ENCODE results near the gene DLG5. TPM values are rescaled to one million over a fixed set of nuclear protein-coding genes. Genes with fewer than 3 reads are reported as not detected.

DLG5 gene
- total and polyA plus RNA-seq, 9 of the 15 experiments (the other 6 are each of a cell fraction or from before 2014, with no cell fraction given) = 1.4 to 26.8 (median 11.2) TPM

DNA sequence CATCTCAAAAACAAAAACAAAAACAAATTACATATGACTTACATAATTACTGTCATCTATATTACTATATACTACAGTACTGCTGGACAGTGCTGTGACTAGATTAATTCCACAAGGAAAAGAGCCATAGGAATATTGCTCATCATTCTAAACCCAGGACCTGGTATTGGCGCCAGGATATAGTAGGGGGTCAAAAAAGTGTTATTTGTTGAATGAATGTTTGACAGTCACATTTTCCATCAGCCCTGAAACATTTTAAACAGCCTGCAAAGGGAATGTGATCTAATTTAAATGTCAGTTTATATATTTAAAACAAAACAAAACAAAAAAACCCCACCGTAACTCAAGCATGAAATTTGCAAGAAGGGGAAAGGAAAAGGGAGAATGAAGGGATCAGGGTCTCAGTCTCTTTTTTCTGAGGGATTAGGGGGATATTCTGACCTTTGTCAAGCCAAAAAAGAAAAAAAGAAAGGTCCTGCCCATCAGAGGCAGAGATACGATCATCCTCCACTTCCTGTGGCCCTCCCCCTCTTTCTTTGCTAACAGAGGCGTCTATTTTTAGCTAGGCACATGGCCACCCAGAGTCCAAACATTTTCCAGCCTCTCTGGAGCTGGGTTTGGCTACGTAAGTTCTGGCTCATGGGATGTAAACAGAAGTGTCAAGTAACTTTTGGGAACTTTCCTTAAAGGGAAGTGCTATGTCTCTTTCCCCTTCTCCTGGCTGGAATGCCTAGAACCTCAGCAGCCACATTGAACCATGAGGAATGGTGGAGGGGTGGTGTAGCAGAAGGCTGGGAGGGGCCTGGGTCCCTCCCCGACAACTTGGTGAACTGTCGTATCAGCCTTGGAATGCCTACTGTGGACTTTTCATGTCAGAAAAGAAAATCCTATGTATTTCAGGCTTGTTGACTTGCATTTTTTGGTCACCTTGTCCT, 44.6 kb upstream of the DLG5 start (continued):
- TF ChIP-seq ZSCAN29 (IDR thresholded peaks at IDR 0.05) (no peak), EZH2 (IDR thresholded peaks at IDR 0.05; ENCODE audit: borderline replicate concordance, low read depth, low read length) (no peak), TRIM24 (IDR thresholded peaks at IDR 0.05) (peak in 1 of 2 experiments; percentile 83), STAT5B (CRISPR knock-in tag; IDR thresholded peaks at IDR 0.05) (no peak), CBX1 (IDR thresholded peaks at IDR 0.05; ENCODE audit: low read depth) (no peak), RBM14 (IDR thresholded peaks at IDR 0.05; ENCODE audit: borderline replicate concordance, insufficient read depth, low read depth, low read length) (no peak), ZNF707 (CRISPR knock-in tag; conservative IDR thresholded peaks at IDR 0.05) (no peak), BRD4 (IDR thresholded peaks at IDR 0.05) (no peak), CHD4 (IDR thresholded peaks at IDR 0.05; ENCODE audit: insufficient read depth, insufficient replicate concordance, low read depth, low read length, poor library complexity, severe bottlenecking) (no peak), GABPB1 (CRISPR knock-in tag; IDR thresholded peaks at IDR 0.05) (0 out of 2 replicates have a peak, but pooled peaks have one; percentile 19), SNIP1 (IDR thresholded peaks at IDR 0.05; ENCODE audit: low read depth) (no peak), TFAM (CRISPR knock-in tag; conservative IDR thresholded peaks at IDR 0.05) (no peak), THRB (CRISPR knock-in tag; conservative IDR thresholded peaks at IDR 0.05) (no peak)
- TF ChIP-seq, protein P1, sequence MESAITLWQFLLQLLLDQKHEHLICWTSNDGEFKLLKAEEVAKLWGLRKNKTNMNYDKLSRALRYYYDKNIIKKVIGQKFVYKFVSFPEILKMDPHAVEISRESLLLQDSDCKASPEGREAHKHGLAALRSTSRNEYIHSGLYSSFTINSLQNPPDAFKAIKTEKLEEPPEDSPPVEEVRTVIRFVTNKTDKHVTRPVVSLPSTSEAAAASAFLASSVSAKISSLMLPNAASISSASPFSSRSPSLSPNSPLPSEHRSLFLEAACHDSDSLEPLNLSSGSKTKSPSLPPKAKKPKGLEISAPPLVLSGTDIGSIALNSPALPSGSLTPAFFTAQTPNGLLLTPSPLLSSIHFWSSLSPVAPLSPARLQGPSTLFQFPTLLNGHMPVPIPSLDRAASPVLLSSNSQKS (CRISPR knock-in tag; IDR thresholded peaks at IDR 0.05) = no peak
- TF ChIP-seq, protein P2, sequence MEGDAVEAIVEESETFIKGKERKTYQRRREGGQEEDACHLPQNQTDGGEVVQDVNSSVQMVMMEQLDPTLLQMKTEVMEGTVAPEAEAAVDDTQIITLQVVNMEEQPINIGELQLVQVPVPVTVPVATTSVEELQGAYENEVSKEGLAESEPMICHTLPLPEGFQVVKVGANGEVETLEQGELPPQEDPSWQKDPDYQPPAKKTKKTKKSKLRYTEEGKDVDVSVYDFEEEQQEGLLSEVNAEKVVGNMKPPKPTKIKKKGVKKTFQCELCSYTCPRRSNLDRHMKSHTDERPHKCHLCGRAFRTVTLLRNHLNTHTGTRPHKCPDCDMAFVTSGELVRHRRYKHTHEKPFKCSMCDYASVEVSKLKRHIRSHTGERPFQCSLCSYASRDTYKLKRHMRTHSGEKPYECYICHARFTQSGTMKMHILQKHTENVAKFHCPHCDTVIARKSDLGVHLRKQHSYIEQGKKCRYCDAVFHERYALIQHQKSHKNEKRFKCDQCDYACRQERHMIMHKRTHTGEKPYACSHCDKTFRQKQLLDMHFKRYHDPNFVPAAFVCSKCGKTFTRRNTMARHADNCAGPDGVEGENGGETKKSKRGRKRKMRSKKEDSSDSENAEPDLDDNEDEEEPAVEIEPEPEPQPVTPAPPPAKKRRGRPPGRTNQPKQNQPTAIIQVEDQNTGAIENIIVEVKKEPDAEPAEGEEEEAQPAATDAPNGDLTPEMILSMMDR (IDR thresholded peaks at IDR 0.05 in 2 of 3, conservative IDR thresholded peaks at IDR 0.05 in 1 of 3; ENCODE audit: insufficient read depth in 2 of 3, low read depth in 1 of 3, low read length in 3 of 3) = no peak
- TF ChIP-seq, protein P3, sequence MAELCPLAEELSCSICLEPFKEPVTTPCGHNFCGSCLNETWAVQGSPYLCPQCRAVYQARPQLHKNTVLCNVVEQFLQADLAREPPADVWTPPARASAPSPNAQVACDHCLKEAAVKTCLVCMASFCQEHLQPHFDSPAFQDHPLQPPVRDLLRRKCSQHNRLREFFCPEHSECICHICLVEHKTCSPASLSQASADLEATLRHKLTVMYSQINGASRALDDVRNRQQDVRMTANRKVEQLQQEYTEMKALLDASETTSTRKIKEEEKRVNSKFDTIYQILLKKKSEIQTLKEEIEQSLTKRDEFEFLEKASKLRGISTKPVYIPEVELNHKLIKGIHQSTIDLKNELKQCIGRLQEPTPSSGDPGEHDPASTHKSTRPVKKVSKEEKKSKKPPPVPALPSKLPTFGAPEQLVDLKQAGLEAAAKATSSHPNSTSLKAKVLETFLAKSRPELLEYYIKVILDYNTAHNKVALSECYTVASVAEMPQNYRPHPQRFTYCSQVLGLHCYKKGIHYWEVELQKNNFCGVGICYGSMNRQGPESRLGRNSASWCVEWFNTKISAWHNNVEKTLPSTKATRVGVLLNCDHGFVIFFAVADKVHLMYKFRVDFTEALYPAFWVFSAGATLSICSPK (IDR thresholded peaks at IDR 0.05; ENCODE audit: borderline replicate concordance) = no peak
- TF ChIP-seq, protein P4, sequence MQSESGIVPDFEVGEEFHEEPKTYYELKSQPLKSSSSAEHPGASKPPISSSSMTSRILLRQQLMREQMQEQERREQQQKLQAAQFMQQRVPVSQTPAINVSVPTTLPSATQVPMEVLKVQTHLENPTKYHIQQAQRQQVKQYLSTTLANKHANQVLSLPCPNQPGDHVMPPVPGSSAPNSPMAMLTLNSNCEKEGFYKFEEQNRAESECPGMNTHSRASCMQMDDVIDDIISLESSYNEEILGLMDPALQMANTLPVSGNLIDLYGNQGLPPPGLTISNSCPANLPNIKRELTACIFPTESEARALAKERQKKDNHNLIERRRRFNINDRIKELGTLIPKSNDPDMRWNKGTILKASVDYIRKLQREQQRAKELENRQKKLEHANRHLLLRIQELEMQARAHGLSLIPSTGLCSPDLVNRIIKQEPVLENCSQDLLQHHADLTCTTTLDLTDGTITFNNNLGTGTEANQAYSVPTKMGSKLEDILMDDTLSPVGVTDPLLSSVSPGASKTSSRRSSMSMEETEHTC (IDR thresholded peaks at IDR 0.05) = no peak
